ENCODE measurements around the gene ATG7. TPM values are rescaled to one million over a fixed set of nuclear protein-coding genes. Genes with fewer than 3 reads are reported as not detected.

The ATG7 gene, protein sequence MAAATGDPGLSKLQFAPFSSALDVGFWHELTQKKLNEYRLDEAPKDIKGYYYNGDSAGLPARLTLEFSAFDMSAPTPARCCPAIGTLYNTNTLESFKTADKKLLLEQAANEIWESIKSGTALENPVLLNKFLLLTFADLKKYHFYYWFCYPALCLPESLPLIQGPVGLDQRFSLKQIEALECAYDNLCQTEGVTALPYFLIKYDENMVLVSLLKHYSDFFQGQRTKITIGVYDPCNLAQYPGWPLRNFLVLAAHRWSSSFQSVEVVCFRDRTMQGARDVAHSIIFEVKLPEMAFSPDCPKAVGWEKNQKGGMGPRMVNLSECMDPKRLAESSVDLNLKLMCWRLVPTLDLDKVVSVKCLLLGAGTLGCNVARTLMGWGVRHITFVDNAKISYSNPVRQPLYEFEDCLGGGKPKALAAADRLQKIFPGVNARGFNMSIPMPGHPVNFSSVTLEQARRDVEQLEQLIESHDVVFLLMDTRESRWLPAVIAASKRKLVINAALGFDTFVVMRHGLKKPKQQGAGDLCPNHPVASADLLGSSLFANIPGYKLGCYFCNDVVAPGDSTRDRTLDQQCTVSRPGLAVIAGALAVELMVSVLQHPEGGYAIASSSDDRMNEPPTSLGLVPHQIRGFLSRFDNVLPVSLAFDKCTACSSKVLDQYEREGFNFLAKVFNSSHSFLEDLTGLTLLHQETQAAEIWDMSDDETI
- total RNA-seq (2022; extraction: Qiagen RNA extraction; ENCODE audit: low read depth): 17.4 to 21.1 TPM (median 18.5 TPM) in 5 replicates

DNA sequence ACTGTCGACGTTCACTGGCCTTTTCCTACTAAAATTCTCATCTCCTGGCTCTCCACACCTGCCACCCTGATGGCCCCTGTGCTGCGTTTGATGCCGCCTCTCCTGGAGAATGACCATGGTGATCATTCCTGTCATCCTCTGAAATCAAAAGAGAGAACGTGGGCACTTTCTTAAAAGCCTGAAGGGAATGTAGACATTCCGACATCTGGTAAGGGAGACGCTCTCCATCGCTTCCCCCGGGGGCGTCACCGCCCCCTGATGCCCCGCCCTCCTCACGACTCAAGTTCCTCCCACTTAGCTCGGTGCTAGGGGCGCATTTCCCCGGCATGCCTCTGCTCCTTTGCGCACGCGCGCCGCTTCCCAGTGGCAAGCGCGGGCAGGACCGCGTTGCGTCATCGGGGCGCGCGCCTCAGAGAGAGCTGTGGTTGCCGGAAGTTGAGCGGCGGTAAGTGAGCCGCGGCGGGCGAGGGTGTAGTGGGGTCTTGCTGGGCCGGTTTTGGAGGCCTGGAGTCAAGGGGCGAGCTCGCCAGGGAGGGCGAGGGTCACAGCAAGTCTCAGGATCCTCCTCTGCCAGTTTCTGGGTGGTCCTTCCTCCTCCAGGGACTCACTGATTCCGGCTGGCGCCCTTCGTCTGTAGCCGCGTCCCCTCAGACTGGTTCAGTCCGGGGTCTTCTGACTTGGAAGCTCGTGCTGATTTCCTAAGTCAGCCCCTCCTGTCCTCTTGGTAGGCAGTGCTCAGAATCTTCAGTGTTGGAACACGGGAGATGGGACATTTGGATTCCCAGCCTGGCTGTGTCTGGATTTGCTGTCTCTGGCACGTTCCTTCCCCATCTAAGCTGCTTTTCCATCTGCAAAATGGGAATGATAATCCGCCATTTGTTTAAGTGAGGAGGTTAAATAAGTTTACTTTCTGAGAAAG lies at the start of gene ATG7:
TSS of gene ATG7 (plus strand) at position 412 of the 919 bp plus-strand sequence. CDS start 26,299 bp downstream, outside the sequence.

Other genes starting within 250 kb of the ATG7 start
- 9.1 to 11.0 TPM (median 9.7 TPM) in 5 replicates for gene HRH1, start 117.9 kb upstream of the ATG7 start, total RNA-seq (2022; extraction: Qiagen RNA extraction; ENCODE audit: low read depth)